GM20000 (cell line): ENCODE data around the gene THNSL1.

Experiments
- DNase-seq: peaks from one replicate; pipeline ENCODE4 v3.0.0; 2012; ENCODE audit warnings: low spot score
- CTCF ChIP-seq: IDR thresholded peaks from 2 replicates; pipeline ENCODE4 v1.5.1; 2012; ENCODE audit warnings: mild to moderate bottlenecking, control low read depth; ENCODE audit errors: extremely low read depth, missing control alignments

The THNSL1 gene

GRCh38 chr10:25015828-25016375, 510 bp upstream of the THNSL1 start, which contains the start of gene ENKUR:
Gene ENKUR, minus strand, starts transcription at chr10:25016158. Its CDS starts 222 bp downstream, at chr10:25015936.
- TF ChIP-seq CTCF: no peak
- peak; percentile 82 for DNase-seq

- DNase-seq: peak; percentile 28
- TF ChIP-seq CTCF: no peak
Observed at GRCh38 chr10:25017154-25017590, 760 bp downstream of the THNSL1 start.

GRCh38 chr10:25017661-25018060, 1.2 kb downstream of the THNSL1 start:
- no peak for DNase-seq
- TF ChIP-seq CTCF: no peak

GRCh38 chr10:25018703-25019102, 2.3 kb downstream of the THNSL1 start:
- TF ChIP-seq CTCF: no peak
- DNase-seq: no peak

GRCh38 chr10:25023278-25023677, 6.9 kb downstream of the THNSL1 start:
- TF ChIP-seq CTCF: no peak

GRCh38 chr10:25024528-25024927, 8.1 kb downstream of the THNSL1 start:
- DNase-seq: no peak
- TF ChIP-seq CTCF: no peak

More at GRCh38 chr10:25023278-25023677, 6.9 kb downstream of the THNSL1 start:
- DNase-seq: no peak

GRCh38 chr10:25026463-25026862, 10.1 kb downstream of the THNSL1 start:
- DNase-seq: no peak
- no peak for TF ChIP-seq CTCF
